HL-60 (cell line): Measurements from ENCODE around the gene SH3BGRL3.

Experiments used
- REST ChIP-seq: IDR thresholded peaks from 2 replicates; pipeline ENCODE4 v1.6.1; 2012; ENCODE audit warnings: low read depth; ENCODE audit not compliant: insufficient replicate concordance
- SPI1 ChIP-seq: IDR thresholded peaks from 2 replicates; pipeline ENCODE4 v1.6.1; 2012; ENCODE audit warnings: low read depth, mild to moderate bottlenecking, borderline replicate concordance
- TF ChIP-seq, protein P1 (sequence below): IDR thresholded peaks from one replicate; pipeline ENCODE4 v1.5.1; 2011; ENCODE audit warnings: low read length, control low read depth, inconsistent platforms; ENCODE audit not compliant: insufficient read depth

- TF ChIP-seq, protein P1, sequence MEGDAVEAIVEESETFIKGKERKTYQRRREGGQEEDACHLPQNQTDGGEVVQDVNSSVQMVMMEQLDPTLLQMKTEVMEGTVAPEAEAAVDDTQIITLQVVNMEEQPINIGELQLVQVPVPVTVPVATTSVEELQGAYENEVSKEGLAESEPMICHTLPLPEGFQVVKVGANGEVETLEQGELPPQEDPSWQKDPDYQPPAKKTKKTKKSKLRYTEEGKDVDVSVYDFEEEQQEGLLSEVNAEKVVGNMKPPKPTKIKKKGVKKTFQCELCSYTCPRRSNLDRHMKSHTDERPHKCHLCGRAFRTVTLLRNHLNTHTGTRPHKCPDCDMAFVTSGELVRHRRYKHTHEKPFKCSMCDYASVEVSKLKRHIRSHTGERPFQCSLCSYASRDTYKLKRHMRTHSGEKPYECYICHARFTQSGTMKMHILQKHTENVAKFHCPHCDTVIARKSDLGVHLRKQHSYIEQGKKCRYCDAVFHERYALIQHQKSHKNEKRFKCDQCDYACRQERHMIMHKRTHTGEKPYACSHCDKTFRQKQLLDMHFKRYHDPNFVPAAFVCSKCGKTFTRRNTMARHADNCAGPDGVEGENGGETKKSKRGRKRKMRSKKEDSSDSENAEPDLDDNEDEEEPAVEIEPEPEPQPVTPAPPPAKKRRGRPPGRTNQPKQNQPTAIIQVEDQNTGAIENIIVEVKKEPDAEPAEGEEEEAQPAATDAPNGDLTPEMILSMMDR, result no peak
- TF ChIP-seq SPI1 (no peak), REST (no peak)
Measured at GRCh38 chr1:26330276-26330675, 50.4 kb downstream of the SH3BGRL3 start.
